HEK293T (cell line): Measurements from ENCODE around the gene BCOR.

Experiments
- CTCF ChIA-PET: fragments of 350-600 bp; formaldehyde crosslinking; extraction: SDS; loops from one replicate; lab custom pipeline; 2021; ENCODE audit warnings: antibody characterized with exemption, inconsistent platforms; lab: Yijun Ruan, JAX
- POLR2A ChIA-PET: fragments of 350-600 bp; formaldehyde crosslinking; extraction: SDS; loops from one replicate; lab custom pipeline; 2020; ENCODE audit warnings: antibody characterized with exemption, inconsistent platforms; lab: Yijun Ruan, JAX
- DNase-seq: peaks from one replicate; pipeline ENCODE4 v3.0.0; 2012; ENCODE audit warnings: mixed read lengths; ENCODE audit errors: extremely low spot score
- ARNT ChIP-seq: fragments of 450-650 bp; IDR thresholded peaks from 2 replicates; pipeline ENCODE4 v1.6.1; 2017; ENCODE audit warnings: mild to moderate bottlenecking
- BHLHE40 ChIP-seq: fragments of 450-650 bp; IDR thresholded peaks from 2 replicates; pipeline ENCODE4 v1.6.1; 2016; ENCODE audit warnings: mild to moderate bottlenecking, moderate library complexity, borderline replicate concordance
- CTBP1 ChIP-seq: fragments of 450-650 bp; IDR thresholded peaks from 2 replicates; pipeline ENCODE4 v1.6.1; 2016; ENCODE audit warnings: borderline replicate concordance
- ELF4 ChIP-seq: fragments of 450-650 bp; IDR thresholded peaks from 2 replicates; pipeline ENCODE4 v1.6.1; 2017; ENCODE audit warnings: antibody characterized with exemption
- FOXA1 ChIP-seq: fragments of 450-650 bp; IDR thresholded peaks from 2 replicates; pipeline ENCODE4 v1.6.1; 2016; ENCODE audit warnings: mild to moderate bottlenecking
- FOXK2 ChIP-seq: fragments of 450-650 bp; IDR thresholded peaks from 2 replicates; pipeline ENCODE4 v1.6.1; 2016; ENCODE audit warnings: mild to moderate bottlenecking
- FOXM1 ChIP-seq: fragments of 450-650 bp; IDR thresholded peaks from 2 replicates; pipeline ENCODE4 v1.6.1; 2017; ENCODE audit warnings: mild to moderate bottlenecking, borderline replicate concordance
- HDGF ChIP-seq: fragments of 450-650 bp; IDR thresholded peaks from 2 replicates; pipeline ENCODE4 v1.6.1; 2017; ENCODE audit warnings: antibody characterized with exemption, borderline replicate concordance
- L3MBTL2 ChIP-seq: fragments of 450-650 bp; conservative IDR thresholded peaks from 2 replicates; pipeline ENCODE4 v1.6.1; 2016; ENCODE audit warnings: mild to moderate bottlenecking
- LEF1 ChIP-seq: fragments of 450-650 bp; IDR thresholded peaks from 2 replicates; pipeline ENCODE4 v1.6.1; 2017; ENCODE audit warnings: mild to moderate bottlenecking, borderline replicate concordance
- NFRKB ChIP-seq: fragments of 450-650 bp; IDR thresholded peaks from 2 replicates; pipeline ENCODE4 v1.6.1; 2016; ENCODE audit warnings: mild to moderate bottlenecking, moderate library complexity
- PKNOX1 ChIP-seq: fragments of 450-650 bp; IDR thresholded peaks from 2 replicates; pipeline ENCODE4 v1.6.1; 2016
- SP1 ChIP-seq: fragments of 450-650 bp; IDR thresholded peaks from 2 replicates; pipeline ENCODE4 v1.6.1; 2017
- SUZ12 ChIP-seq: fragments of 450-650 bp; IDR thresholded peaks from 2 replicates; pipeline ENCODE4 v1.6.1; 2016; ENCODE audit warnings: mild to moderate bottlenecking
- TARDBP ChIP-seq: fragments of 450-650 bp; IDR thresholded peaks from 2 replicates; pipeline ENCODE4 v1.6.1; 2016
- ZNF384 ChIP-seq: fragments of 450-650 bp; IDR thresholded peaks from 2 replicates; pipeline ENCODE4 v1.6.1; 2016

BCOR gene

GRCh38 chrX:40101430-40101802 lies 3.7 kb upstream of the BCOR start:
- ChIA-PET CTCF (no interaction called here), POLR2A (interaction anchor here (0.6 to 4.5 kb wide), 5 partner anchors 44 to 161 kb away, joined by 3 to 24 read pairs (median 5); no protein-coding TSS in a partner anchor)
- TF ChIP-seq HDGF (0 out of 2 replicates have a peak, but pooled peaks have one; percentile 28), FOXA1 (no peak)
- DNase-seq: no peak

- TF ChIP-seq ZNF384 (peak; percentile 90), TARDBP (no peak), CTBP1 (0 out of 2 replicates have a peak, but pooled peaks have one; percentile 17)
- no peak for DNase-seq
- POLR2A ChIA-PET: interaction anchor here (0.6 to 4.5 kb wide), 5 partner anchors 44 to 162 kb away, joined by 3 to 24 read pairs (median 6); no protein-coding TSS in a partner anchor
- CTCF ChIA-PET: no interaction called here
These were observed 3.0 kb upstream of the BCOR start for GRCh38 chrX:40100537-40101429.

GRCh38 chrX:40100141-40100536 lies 2.4 kb upstream of the BCOR start:
- no peak for DNase-seq
- ChIA-PET POLR2A (interaction anchor here (1.4 to 3.8 kb wide), 3 partner anchors 45 to 51 kb away, joined by 4 to 34 read pairs (median 6); no protein-coding TSS in a partner anchor), CTCF (no interaction called here)
- TF ChIP-seq ELF4 (no peak), HDGF (no peak), LEF1 (no peak), FOXM1 (no peak), L3MBTL2 (no peak), ARNT (no peak), BHLHE40 (no peak), PKNOX1 (no peak), FOXA1 (no peak), CTBP1 (no peak), ZNF384 (no peak), NFRKB (no peak), TARDBP (no peak), FOXK2 (no peak), SUZ12 (no peak), SP1 (no peak)

- ChIA-PET CTCF (interaction anchor here (0.7 kb wide), 1 partner anchor 54 kb away, joined by 3 read pairs; no protein-coding TSS in a partner anchor), POLR2A (interaction anchor here (0.7 to 3.8 kb wide), 8 partner anchors 8 to 410 kb away, joined by 3 to 34 read pairs (median 5); no protein-coding TSS in a partner anchor)
- no peak for DNase-seq
- no peak for TF ChIP-seq L3MBTL2
- peak; percentile 18; the same call in 1 of the 2 replicates for TF ChIP-seq CTBP1
These were observed 1.5 kb upstream of the BCOR start for GRCh38 chrX:40099055-40099958.

- ChIA-PET POLR2A (interaction anchor here (0.7 to 3.8 kb wide), 18 partner anchors 9 to 1294 kb away, joined by 3 to 34 read pairs (median 4); no protein-coding TSS in a partner anchor), CTCF (interaction anchor here (0.7 kb wide), 1 partner anchor 55 kb away, joined by 3 read pairs; no protein-coding TSS in a partner anchor)
- TF ChIP-seq TARDBP: no peak
- no peak for TF ChIP-seq FOXM1
- TF ChIP-seq ZNF384: no peak
- no peak for TF ChIP-seq LEF1
- no peak for TF ChIP-seq NFRKB
- no peak for TF ChIP-seq HDGF
- no peak for TF ChIP-seq ARNT
- DNase-seq: peak; percentile 55
These were observed 701 bp upstream of the BCOR start for GRCh38 chrX:40098264-40099054.

- no peak for DNase-seq
- TF ChIP-seq PKNOX1 (no peak), SP1 (no peak), FOXM1 (no peak), TARDBP (no peak), ZNF384 (no peak), SUZ12 (no peak), CTBP1 (no peak), ARNT (no peak)
- ChIA-PET CTCF (no interaction called here), POLR2A (interaction anchor here (0.6 to 3.8 kb wide), 12 partner anchors 8 to 1293 kb away, joined by 3 to 34 read pairs (median 4); no protein-coding TSS in a partner anchor)
These were observed 636 bp downstream of the BCOR start for GRCh38 chrX:40097141-40097503.
